GM19239 (cell line): ENCODE measurements around the gene DNAH14.
"Not testable (repeated sequence)": the region's sequence is repeated elsewhere in the genome, so short reads cannot be mapped to it uniquely, and the experiment has no call there.

Source experiments
- DNase-seq: peaks from one replicate; pipeline ENCODE4 v3.0.0; 2011; ENCODE audit warnings: low spot score; ENCODE audit not compliant: insufficient read length
- FAIRE-seq: peaks from 2 replicates; lab custom pipeline; 2011; peaks lifted over from hg19 to GRCh38; lab: Jason Lieb, UNC

The DNAH14 gene

GRCh38 chr1:225321784-225322183 is 392.3 kb downstream of the DNAH14 start:
- FAIRE-seq (no peak), DNase-seq (no peak)

- no peak for FAIRE-seq
- DNase-seq, result no peak
Measured at GRCh38 chr1:225329041-225329440, 399.6 kb downstream of the DNAH14 start.

- FAIRE-seq, DNase-seq: not testable (repeated sequence)
Measured at GRCh38 chr1:225329996-225330395, 400.5 kb downstream of the DNAH14 start.

- no peak for DNase-seq
- no peak for FAIRE-seq
Measured at GRCh38 chr1:225332686-225333085, 403.2 kb downstream of the DNAH14 start.

- not testable (repeated sequence) for DNase-seq, FAIRE-seq
Measured at GRCh38 chr1:225335098-225335778, 405.8 kb downstream of the DNAH14 start.

GRCh38 chr1:225338545-225338944 is 409.1 kb downstream of the DNAH14 start:
- no peak for FAIRE-seq
- DNase-seq, result no peak

GRCh38 chr1:225341642-225342041 is 412.2 kb downstream of the DNAH14 start:
- FAIRE-seq (no peak), DNase-seq (no peak)

GRCh38 chr1:225342695-225343094 is 413.2 kb downstream of the DNAH14 start:
- DNase-seq, result no peak
- FAIRE-seq, result no peak

GRCh38 chr1:225343618-225344017 is 414.1 kb downstream of the DNAH14 start:
- FAIRE-seq, result no peak

GRCh38 chr1:225347123-225347683 is 417.7 kb downstream of the DNAH14 start:
- DNase-seq (no peak), FAIRE-seq (no peak)

More at GRCh38 chr1:225343618-225344017, 414.1 kb downstream of the DNAH14 start:
- DNase-seq, result no peak

- FAIRE-seq (no peak), DNase-seq (no peak)
Measured at GRCh38 chr1:225348400-225348799, 418.9 kb downstream of the DNAH14 start.

- no peak for FAIRE-seq
- DNase-seq, result no peak
Measured at GRCh38 chr1:225349826-225350225, 420.4 kb downstream of the DNAH14 start.

- FAIRE-seq, result peak; percentile 14
- no peak for DNase-seq
Measured at GRCh38 chr1:225350872-225351271, 421.4 kb downstream of the DNAH14 start.

GRCh38 chr1:225354906-225355305 is 425.4 kb downstream of the DNAH14 start:
- FAIRE-seq (no peak), DNase-seq (no peak)

- no peak for FAIRE-seq
- DNase-seq, result no peak
Measured at GRCh38 chr1:225355863-225356262, 426.4 kb downstream of the DNAH14 start.

GRCh38 chr1:225360119-225360518 is 430.6 kb downstream of the DNAH14 start:
- DNase-seq (no peak), FAIRE-seq (no peak)

- no peak for DNase-seq
- FAIRE-seq, result no peak
Measured at GRCh38 chr1:225361176-225361575, 431.7 kb downstream of the DNAH14 start.

GRCh38 chr1:225362805-225363204 is 433.3 kb downstream of the DNAH14 start:
- no peak for FAIRE-seq

GRCh38 chr1:225364439-225364838 is 435.0 kb downstream of the DNAH14 start:
- FAIRE-seq (no peak), DNase-seq (no peak)

More at GRCh38 chr1:225362805-225363204, 433.3 kb downstream of the DNAH14 start:
- DNase-seq, result no peak

GRCh38 chr1:225366018-225366417 is 436.5 kb downstream of the DNAH14 start:
- DNase-seq (no peak), FAIRE-seq (no peak)

GRCh38 chr1:225366552-225366951 is 437.1 kb downstream of the DNAH14 start:
- FAIRE-seq, result no peak
- no peak for DNase-seq

- DNase-seq, result no peak
- no peak for FAIRE-seq
Measured at GRCh38 chr1:225368036-225368552, 438.6 kb downstream of the DNAH14 start.
